ENCODE results near the gene CERS6.

Gene CERS6

GRCh38 chr2:168600949-168601348, 144.9 kb downstream of the CERS6 start:
- no peak for DNase-seq (ENCODE audit: low read depth in 2 of 2)

- no peak for DNase-seq (ENCODE audit: low read depth in 2 of 2)
Measured at GRCh38 chr2:168601741-168602140, 145.7 kb downstream of the CERS6 start.

- no peak for DNase-seq (ENCODE audit: low read depth in 2 of 2)
Measured at GRCh38 chr2:168602379-168602778, 146.3 kb downstream of the CERS6 start.

- no peak for DNase-seq (ENCODE audit: low read depth in 2 of 2)
Measured at GRCh38 chr2:168602846-168603401, 146.9 kb downstream of the CERS6 start.

GRCh38 chr2:168603439-168603961, 147.4 kb downstream of the CERS6 start:
- peak; percentile 24 to 32 for DNase-seq (ENCODE audit: low read depth in 2 of 2)

- DNase-seq (ENCODE audit: low read depth in 2 of 2) = no peak
Measured at GRCh38 chr2:168604252-168604651, 148.2 kb downstream of the CERS6 start.

GRCh38 chr2:168607992-168608391, 151.9 kb downstream of the CERS6 start:
- peak; percentile 27 to 33 for DNase-seq (ENCODE audit: low read depth in 2 of 2)

- DNase-seq (ENCODE audit: low read depth in 2 of 2) = no peak
Measured at GRCh38 chr2:168608796-168609195, 152.7 kb downstream of the CERS6 start.

GRCh38 chr2:168611091-168611490, 155.0 kb downstream of the CERS6 start:
- no peak for DNase-seq (ENCODE audit: low read depth in 2 of 2)

- no peak for DNase-seq (ENCODE audit: low read depth in 2 of 2)
Measured at GRCh38 chr2:168611896-168612650, 156.0 kb downstream of the CERS6 start.

GRCh38 chr2:168612719-168613118, 156.6 kb downstream of the CERS6 start:
- DNase-seq (ENCODE audit: low read depth in 2 of 2) = no peak

GRCh38 chr2:168613551-168613950, 157.5 kb downstream of the CERS6 start:
- DNase-seq (ENCODE audit: low read depth in 2 of 2) = no peak

- DNase-seq (ENCODE audit: low read depth in 2 of 2) = no peak
Measured at GRCh38 chr2:168614172-168615018, 158.3 kb downstream of the CERS6 start.

- no peak for DNase-seq (ENCODE audit: low read depth in 2 of 2)
Measured at GRCh38 chr2:168620554-168620953, 164.5 kb downstream of the CERS6 start.

GRCh38 chr2:168622559-168622958, 166.5 kb downstream of the CERS6 start:
- DNase-seq (ENCODE audit: low read depth in 2 of 2) = no peak

GRCh38 chr2:168624028-168624427, 168.0 kb downstream of the CERS6 start:
- no peak for DNase-seq (ENCODE audit: low read depth in 2 of 2)

- DNase-seq (ENCODE audit: low read depth in 2 of 2) = no peak
Measured at GRCh38 chr2:168626096-168626495, 170.0 kb downstream of the CERS6 start.

GRCh38 chr2:168626647-168627046, 170.6 kb downstream of the CERS6 start:
- DNase-seq (ENCODE audit: low read depth in 2 of 2) = no peak

GRCh38 chr2:168632709-168633121, 176.6 kb downstream of the CERS6 start:
- DNase-seq (ENCODE audit: low read depth in 2 of 2) = no peak

GRCh38 chr2:168633200-168633599, 177.1 kb downstream of the CERS6 start:
- DNase-seq (ENCODE audit: low read depth in 2 of 2) = no peak

- DNase-seq (ENCODE audit: low read depth in 2 of 2) = no peak
Measured at GRCh38 chr2:168633895-168634294, 177.8 kb downstream of the CERS6 start.

GRCh38 chr2:168635065-168635577, 179.0 kb downstream of the CERS6 start:
- DNase-seq (ENCODE audit: low read depth in 2 of 2) = peak; percentile 69 to 77

All from fibroblast of skin of left biceps (primary cell).